SK-N-SH (cell line): ENCODE results near the gene CNBD2. TPM values are rescaled to one million over a fixed set of nuclear protein-coding genes. Genes with fewer than 3 reads are reported as not detected.

Source experiments
- CTCF ChIA-PET: fragments of 300-600, 350-600 bp; formaldehyde crosslinking; extraction: SDS; loops from one replicate; lab custom pipeline; 2021; lab: Yijun Ruan, JAX
- POLR2A ChIA-PET: fragments of 350-600 bp; sonication (Branson Sonifier 250); formaldehyde crosslinking; extraction: SDS; loops from one replicate; lab custom pipeline; 2020; ENCODE audit warnings: antibody characterized with exemption, inconsistent platforms; lab: Yijun Ruan, JAX
- DNase-seq: peaks from one replicate; pipeline ENCODE4 v3.0.0; 2012
- H2AFZ ChIP-seq: fragments of 200-600 bp; sonication (generic); 2 replicates; pipeline ENCODE4 v1.8.1; 2016; ENCODE audit warnings: antibody characterized with exemption, mild to moderate bottlenecking, low read depth
- H3F3A ChIP-seq: fragments of 200-600 bp; sonication (generic); replicated peaks from 2 replicates; pipeline ENCODE3; 2016; ENCODE audit warnings: antibody characterized with exemption, mild to moderate bottlenecking; ENCODE audit not compliant: insufficient read depth
- H3K27ac ChIP-seq, 2 experiments: fragments of 200-500 bp in 1 of 2; fragments of 200-600 bp in 1 of 2; sonication (Bioruptor generic) in 1 of 2; sonication (generic), shearing (Covaris generic) in 1 of 2; 2 replicates each; pipeline versions ENCODE4 v1.5.1 to v1.6.1; 2014 to 2016; ENCODE audit warnings: low read depth in 2 of 2, inconsistent platforms in 1 of 2, low read length in 1 of 2, mild to moderate bottlenecking in 1 of 2, mixed read lengths in 1 of 2
- H3K27me3 ChIP-seq: fragments of 200-600 bp; sonication (generic), shearing (Covaris generic); 2 replicates; pipeline ENCODE4 v1.6.1; 2016; ENCODE audit warnings: mixed run types; ENCODE audit not compliant: insufficient read depth
- H3K36me3 ChIP-seq, 2 experiments: fragments of 200-500 bp in 1 of 2; fragments of 200-600 bp in 1 of 2; sonication (Bioruptor generic) in 1 of 2; sonication (generic) in 1 of 2; replicated peaks in 1 of 2; 2 replicates each; pipeline versions ENCODE3 to v1.5.1; 2014 to 2016; ENCODE audit warnings: low read length in 1 of 2, mild to moderate bottlenecking in 1 of 2; ENCODE audit not compliant: insufficient read depth in 2 of 2, control insufficient read depth in 1 of 2
- H3K4me1 ChIP-seq, 2 experiments: fragments of 200-500 bp in 1 of 2; fragments of 200-600 bp in 1 of 2; sonication (Bioruptor generic) in 1 of 2; sonication (generic), shearing (Covaris generic) in 1 of 2; 2 replicates each; pipeline versions ENCODE4 v1.5.1 to v1.6.1; 2014 to 2016; ENCODE audit warnings: low read depth in 1 of 2, low read length in 1 of 2, mixed run types in 1 of 2; ENCODE audit not compliant: insufficient read depth in 2 of 2, control insufficient read depth in 1 of 2
- H3K4me2 ChIP-seq: fragments of 200-600 bp; sonication (generic), shearing (Covaris generic); 2 replicates; pipeline ENCODE4 v1.6.1; 2017; ENCODE audit warnings: mixed run types
- H3K4me3 ChIP-seq, 2 experiments: fragments of 200-500 bp in 1 of 2; fragments of 200-600 bp in 1 of 2; sonication (Bioruptor generic) in 1 of 2; sonication (generic), shearing (Covaris generic) in 1 of 2; 2 replicates each; pipeline versions ENCODE4 v1.5.1 to v1.8.1; 2014 to 2016; ENCODE audit warnings: low read depth in 2 of 2, inconsistent platforms in 1 of 2, low read length in 1 of 2, mild to moderate bottlenecking in 1 of 2, mixed read lengths in 1 of 2, moderate library complexity in 1 of 2
- H3K79me2 ChIP-seq: fragments of 200-600 bp; sonication (generic); 2 replicates; pipeline ENCODE4 v1.8.1; 2017; ENCODE audit warnings: mild to moderate bottlenecking; ENCODE audit not compliant: insufficient read depth
- H3K9ac ChIP-seq: fragments of 200-600 bp; sonication (generic); 2 replicates; pipeline ENCODE4 v1.6.1; 2017; ENCODE audit warnings: mixed run types
- H3K9me2 ChIP-seq: fragments of 200-600 bp; sonication (generic); 2 replicates; pipeline ENCODE4 v1.6.1; 2017; ENCODE audit warnings: mixed run types
- H3K9me3 ChIP-seq: fragments of 200-600 bp; sonication (generic); 2 replicates; pipeline ENCODE4 v1.6.1; 2017; ENCODE audit warnings: mixed run types, mild to moderate bottlenecking, moderate library complexity
- H4K20me1 ChIP-seq: fragments of 200-600 bp; sonication (generic); 2 replicates; pipeline ENCODE4 v1.6.1; 2017; ENCODE audit warnings: mild to moderate bottlenecking, mixed run types; ENCODE audit not compliant: insufficient read depth
- CTCF ChIP-seq: fragments of 200-600 bp; sonication (generic); IDR thresholded peaks from 2 replicates; pipeline ENCODE4 v1.6.1; 2017; ENCODE audit warnings: antibody characterized with exemption, mild to moderate bottlenecking, moderate library complexity
- FOSL2 ChIP-seq: IDR thresholded peaks from 2 replicates; pipeline ENCODE4 v1.4.0; 2012; ENCODE audit warnings: low read depth, mild to moderate bottlenecking, moderate library complexity, borderline replicate concordance
- FOXJ3 ChIP-seq: sonication (generic); formaldehyde crosslinking; IDR thresholded peaks from 2 replicates; pipeline ENCODE4 v1.5.1; 2020; ENCODE audit warnings: mild to moderate bottlenecking, missing genetic modification reagents
- GABPA ChIP-seq: IDR thresholded peaks from 2 replicates; pipeline ENCODE4 v1.4.0; 2012; ENCODE audit warnings: low read depth, mild to moderate bottlenecking
- GATA2 ChIP-seq: sonication (generic); formaldehyde crosslinking; IDR thresholded peaks from 2 replicates; pipeline ENCODE4 v1.5.0; 2020; ENCODE audit warnings: mild to moderate bottlenecking, missing genetic modification reagents
- MXI1 ChIP-seq: IDR thresholded peaks from 2 replicates; pipeline ENCODE4 v1.6.1; 2012; ENCODE audit warnings: mild to moderate bottlenecking, low read depth, low read length, improper control_type of control experiment
- RCOR1 ChIP-seq: fragments of 150-350 bp; IDR thresholded peaks from 2 replicates; pipeline ENCODE4 v1.6.1; 2017; ENCODE audit warnings: antibody characterized with exemption, low read length
- REST ChIP-seq: IDR thresholded peaks from 2 replicates; pipeline ENCODE4 v1.6.1; 2012; ENCODE audit warnings: mild to moderate bottlenecking, low read depth, low read length, moderate library complexity
- TAF1 ChIP-seq: IDR thresholded peaks from 2 replicates; pipeline ENCODE4 v1.6.1; 2012; ENCODE audit warnings: low read depth, mild to moderate bottlenecking, low read length, moderate library complexity, borderline replicate concordance
- USF2 ChIP-seq: fragments of 150-350 bp; IDR thresholded peaks from 2 replicates; pipeline ENCODE4 v1.6.1; 2017; ENCODE audit warnings: antibody characterized with exemption, low read length, low read depth, borderline replicate concordance
- WGBS: methylation state at CpG from one replicate; pipeline ENCODE4 v1.1.6; 2017; ENCODE audit warnings: low lambda C conversion rate; 5-methylcytosine and 5-hydroxymethylcytosine counted together
- polyA plus RNA-seq, 3 experiments: library from polyadenylated mRNA; depleted of rRNA; stranded (reverse); fragments of >200 nt; gene quantifications; 2 replicates each; pipeline ENCODE4 v1.2.3, GENCODE V29; 2012

CNBD2 gene
- polyA plus RNA-seq, 1 of the 3 experiments (the other 2 are of a cell fraction): 5.6 TPM

- TF ChIP-seq USF2 (no peak), MXI1 (no peak), GABPA (no peak), GATA2 (CRISPR knock-in tag) (no peak)
Observed at GRCh38 chr20:36070451-36070850, 102.1 kb downstream of the CNBD2 start (continued).

- WGBS: 79% methylated on average over 2 of the region's 2 CpGs
- Histone ChIP-seq H2AFZ (no peak overlapping the region), H3K79me2 (no peaks in the 10 kb centered on the region), H3K9ac (no peak overlapping the region), H3K27ac (no peak overlapping the region), H3K4me3 (no peak overlapping the region), H4K20me1 (no peaks in the 10 kb centered on the region), H3K4me2 (no peak overlapping the region), H3K4me1 (peaks cover 0 to under 1% of the 10 kb centered on the region in 2 experiments; a peak in 1 of 4 replicates), H3K9me3 (no peaks in the 10 kb centered on the region), H3K36me3 (no peaks in the 10 kb centered on the region), H3F3A (no peaks in the 10 kb centered on the region), H3K27me3 (peaks cover 5% of the 10 kb centered on the region), H3K9me2 (no peaks in the 10 kb centered on the region)
- DNase-seq: no peak
- POLR2A ChIA-PET: interaction anchor here (0.7 kb wide), 1 partner anchor 330 kb away, joined by 3 read pairs; no protein-coding TSS in a partner anchor
- TF ChIP-seq RCOR1: no peak
- no peak for TF ChIP-seq GATA2 (CRISPR knock-in tag)
- no peak for TF ChIP-seq FOXJ3 (CRISPR knock-in tag)
- TF ChIP-seq REST: no peak
- TF ChIP-seq FOSL2: no peak
- no peak for TF ChIP-seq TAF1
- TF ChIP-seq CTCF: no peak
- no peak for TF ChIP-seq MXI1
- CTCF ChIA-PET: interaction anchor here (1.5 kb wide), 1 partner anchor 79 kb away, joined by 4 read pairs; no protein-coding TSS in a partner anchor
Observed at GRCh38 chr20:36071848-36072247, 103.5 kb downstream of the CNBD2 start.
